HG03280 (cell line): ENCODE results near the gene FOXI1.

Experiments used
- ATAC-seq: cut with Tn5 transposase; IDR thresholded peaks from one replicate; pipeline ENCODE4 v1.9.1; 2021; ENCODE audit warnings: mild to moderate bottlenecking, moderate library complexity; ENCODE audit not compliant: unreplicated experiment

FOXI1 gene

DNA sequence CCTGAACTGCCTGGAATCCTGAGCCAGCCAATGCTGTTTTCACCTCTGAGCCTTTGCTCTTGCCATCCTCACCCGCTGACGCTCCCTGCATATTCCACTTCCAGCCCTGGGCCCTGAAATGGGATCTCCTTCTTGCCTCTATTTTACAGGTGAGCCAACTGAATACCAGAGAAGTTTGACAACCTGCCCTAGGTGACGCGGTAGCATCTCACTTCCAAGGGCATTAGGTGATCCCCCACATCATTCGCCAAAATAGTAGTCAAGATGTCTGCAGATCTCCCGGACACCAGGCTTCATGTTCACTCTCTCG is 43.5 kb downstream of the FOXI1 start:
- ATAC-seq = no peak

DNA sequence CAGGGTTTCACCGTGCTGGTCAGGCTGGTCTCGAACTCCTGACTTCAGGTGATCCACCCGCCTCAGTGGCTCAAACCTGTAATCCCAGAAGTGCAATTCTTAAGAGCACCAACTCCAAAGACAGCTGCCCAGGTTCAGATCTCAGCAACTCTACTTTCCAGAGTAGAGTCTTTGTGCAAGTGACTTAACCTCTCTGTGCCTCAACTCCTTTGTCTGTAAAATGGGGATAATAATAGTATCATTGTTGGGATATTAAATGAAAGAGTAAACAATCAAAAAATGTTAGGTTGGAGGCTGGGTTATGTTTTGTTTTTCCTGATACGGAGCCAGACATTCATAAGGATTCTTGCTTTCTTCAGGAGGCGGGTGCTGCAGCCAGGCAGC is 45.0 kb downstream of the FOXI1 start:
- ATAC-seq = no peak

DNA sequence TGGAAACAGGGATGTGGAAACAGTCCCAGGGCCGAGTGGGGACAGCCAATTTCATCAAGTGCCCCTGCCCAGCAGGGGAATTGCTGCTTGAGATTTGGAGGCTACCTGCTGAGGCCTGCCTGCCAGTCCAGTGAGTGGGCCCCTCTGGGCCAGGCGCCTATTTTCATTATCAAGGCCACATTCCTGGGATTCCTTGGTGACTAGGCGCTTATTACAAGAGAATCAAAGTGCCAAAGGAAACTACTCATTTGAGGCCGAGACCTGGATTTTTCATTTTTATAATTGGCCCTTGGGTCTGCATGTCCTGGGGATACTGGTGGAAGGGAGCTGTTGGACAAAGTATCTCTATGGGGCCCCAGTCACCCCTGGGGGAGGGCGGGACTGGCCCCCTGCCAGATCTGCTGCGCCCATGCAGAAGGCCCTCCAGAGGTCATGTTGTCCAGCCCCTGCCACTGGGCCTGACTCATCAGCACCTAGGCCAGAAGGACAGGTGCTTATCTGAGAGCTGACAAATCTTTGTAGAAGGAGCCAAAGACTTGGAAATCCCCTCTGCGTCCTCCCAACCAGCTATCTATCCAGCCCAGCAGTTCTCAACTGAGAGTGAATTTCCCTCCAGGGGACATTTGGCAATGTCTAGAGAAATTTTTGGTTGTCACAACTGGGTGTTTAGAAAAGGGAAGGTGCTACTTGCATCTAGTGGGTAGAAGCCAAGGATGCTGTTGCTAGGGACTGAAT is 45.6 kb downstream of the FOXI1 start:
- ATAC-seq = no peak

DNA sequence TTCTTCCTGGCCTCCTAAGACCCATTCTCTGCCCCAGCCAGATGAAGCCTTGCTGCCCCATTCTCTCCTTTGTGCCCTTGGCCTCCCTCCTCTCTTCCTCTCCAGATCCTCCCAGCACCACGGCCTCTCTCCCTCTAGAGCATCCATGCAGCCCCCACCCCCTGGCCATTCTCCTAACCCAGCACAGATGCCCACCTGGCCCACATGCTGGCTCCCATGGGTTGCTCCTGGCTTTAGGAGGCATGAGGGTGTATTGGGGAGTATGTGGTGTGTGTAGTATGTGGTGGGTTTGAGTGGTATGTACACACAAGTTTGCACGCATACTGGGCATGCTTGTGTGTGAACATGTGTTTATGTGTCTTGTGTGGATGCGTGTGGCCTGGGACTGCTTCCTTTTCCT is 47.1 kb downstream of the FOXI1 start:
- ATAC-seq = no peak

DNA sequence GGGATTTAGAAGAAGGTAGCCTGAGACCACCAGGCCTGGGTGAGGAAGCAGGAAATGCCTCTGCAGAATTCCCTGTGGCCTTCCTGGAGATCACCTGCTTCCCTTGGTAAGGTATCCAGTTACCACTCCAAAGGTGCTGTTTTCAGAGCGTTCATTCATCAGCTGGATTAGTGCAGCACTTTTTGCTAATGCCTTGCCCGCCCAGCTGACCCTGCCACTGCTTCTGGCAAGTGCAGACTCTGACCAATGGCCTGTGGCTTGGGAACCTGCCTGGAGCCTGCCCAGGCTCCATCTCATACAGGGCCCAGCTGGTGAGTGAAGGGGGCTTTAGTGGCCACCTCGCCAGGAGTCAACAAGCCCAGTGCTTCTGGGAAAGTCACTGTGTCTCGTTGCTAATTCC is 48.6 kb downstream of the FOXI1 start:
- no peak for ATAC-seq

DNA sequence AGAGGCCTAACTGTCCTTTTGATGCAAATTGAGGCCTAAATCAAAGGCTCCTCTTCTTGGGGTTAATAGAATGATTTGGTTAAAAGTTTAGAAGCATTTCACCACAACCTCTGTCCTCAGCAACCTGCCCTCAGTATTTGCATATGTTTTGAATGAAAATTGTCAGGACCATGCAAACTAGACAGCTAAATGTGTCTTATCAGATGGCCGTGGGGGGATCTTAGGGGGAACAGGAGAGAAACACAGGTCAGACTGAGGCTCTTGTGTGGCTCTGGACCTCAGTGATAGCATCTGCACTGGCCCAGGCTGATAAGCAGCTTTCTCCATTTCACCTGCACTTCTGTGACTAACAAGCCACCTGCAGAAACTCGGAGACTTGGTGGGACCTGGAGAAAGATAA is 49.0 kb downstream of the FOXI1 start:
- peak; percentile 46 for ATAC-seq

DNA sequence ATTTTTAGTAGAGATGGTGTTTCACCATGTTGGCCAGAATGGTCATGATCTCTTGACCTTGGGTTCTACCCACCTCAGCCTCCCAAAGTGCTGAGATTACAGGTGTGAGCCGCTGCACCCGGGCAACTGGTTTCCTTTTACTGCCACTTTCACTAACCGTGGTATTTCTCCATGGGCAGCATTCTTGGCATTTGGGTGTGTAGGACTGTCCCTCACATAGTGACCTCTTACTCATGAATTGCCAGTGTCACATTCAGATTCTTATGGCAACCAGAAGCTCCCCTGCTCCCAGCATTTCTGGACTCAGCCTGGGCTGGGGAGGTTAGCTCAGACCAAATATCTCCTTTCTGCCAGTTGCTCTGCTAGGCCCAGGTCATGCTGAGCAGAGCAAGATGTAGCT is 50.1 kb downstream of the FOXI1 start:
- no peak for ATAC-seq

DNA sequence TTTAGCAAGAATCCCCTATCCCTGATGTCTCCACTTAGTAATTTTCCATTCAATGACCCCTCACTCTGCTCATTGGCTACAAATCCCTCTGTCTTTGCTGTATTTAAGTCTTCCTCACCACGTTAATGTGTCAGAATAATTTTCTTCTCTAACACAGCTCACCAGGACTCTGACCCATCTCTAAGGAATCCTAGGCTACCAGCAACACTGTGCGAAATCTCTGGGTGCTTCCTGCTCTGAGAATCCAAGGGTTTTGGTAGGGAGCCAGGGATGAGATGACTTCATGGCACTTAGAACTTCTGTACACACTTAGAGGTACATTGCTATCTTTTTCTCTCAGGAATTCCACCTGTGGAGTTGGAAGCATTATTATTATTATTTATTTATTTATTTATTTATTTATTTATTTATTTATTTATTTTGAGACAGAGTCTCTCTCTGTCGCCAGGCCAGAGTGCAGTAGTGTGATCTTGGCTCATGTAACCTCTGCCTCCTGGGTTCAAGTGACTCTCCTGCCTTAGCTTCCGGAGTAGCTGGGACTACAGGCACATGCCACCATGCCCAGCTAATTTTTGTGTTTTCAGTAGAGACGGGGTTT is 53.5 kb downstream of the FOXI1 start:
- ATAC-seq = no peak
